Measurements from ENCODE around the gene ADAMTS8.

The ADAMTS8 gene, protein sequence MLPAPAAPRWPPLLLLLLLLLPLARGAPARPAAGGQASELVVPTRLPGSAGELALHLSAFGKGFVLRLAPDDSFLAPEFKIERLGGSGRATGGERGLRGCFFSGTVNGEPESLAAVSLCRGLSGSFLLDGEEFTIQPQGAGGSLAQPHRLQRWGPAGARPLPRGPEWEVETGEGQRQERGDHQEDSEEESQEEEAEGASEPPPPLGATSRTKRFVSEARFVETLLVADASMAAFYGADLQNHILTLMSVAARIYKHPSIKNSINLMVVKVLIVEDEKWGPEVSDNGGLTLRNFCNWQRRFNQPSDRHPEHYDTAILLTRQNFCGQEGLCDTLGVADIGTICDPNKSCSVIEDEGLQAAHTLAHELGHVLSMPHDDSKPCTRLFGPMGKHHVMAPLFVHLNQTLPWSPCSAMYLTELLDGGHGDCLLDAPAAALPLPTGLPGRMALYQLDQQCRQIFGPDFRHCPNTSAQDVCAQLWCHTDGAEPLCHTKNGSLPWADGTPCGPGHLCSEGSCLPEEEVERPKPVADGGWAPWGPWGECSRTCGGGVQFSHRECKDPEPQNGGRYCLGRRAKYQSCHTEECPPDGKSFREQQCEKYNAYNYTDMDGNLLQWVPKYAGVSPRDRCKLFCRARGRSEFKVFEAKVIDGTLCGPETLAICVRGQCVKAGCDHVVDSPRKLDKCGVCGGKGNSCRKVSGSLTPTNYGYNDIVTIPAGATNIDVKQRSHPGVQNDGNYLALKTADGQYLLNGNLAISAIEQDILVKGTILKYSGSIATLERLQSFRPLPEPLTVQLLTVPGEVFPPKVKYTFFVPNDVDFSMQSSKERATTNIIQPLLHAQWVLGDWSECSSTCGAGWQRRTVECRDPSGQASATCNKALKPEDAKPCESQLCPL

DNA sequence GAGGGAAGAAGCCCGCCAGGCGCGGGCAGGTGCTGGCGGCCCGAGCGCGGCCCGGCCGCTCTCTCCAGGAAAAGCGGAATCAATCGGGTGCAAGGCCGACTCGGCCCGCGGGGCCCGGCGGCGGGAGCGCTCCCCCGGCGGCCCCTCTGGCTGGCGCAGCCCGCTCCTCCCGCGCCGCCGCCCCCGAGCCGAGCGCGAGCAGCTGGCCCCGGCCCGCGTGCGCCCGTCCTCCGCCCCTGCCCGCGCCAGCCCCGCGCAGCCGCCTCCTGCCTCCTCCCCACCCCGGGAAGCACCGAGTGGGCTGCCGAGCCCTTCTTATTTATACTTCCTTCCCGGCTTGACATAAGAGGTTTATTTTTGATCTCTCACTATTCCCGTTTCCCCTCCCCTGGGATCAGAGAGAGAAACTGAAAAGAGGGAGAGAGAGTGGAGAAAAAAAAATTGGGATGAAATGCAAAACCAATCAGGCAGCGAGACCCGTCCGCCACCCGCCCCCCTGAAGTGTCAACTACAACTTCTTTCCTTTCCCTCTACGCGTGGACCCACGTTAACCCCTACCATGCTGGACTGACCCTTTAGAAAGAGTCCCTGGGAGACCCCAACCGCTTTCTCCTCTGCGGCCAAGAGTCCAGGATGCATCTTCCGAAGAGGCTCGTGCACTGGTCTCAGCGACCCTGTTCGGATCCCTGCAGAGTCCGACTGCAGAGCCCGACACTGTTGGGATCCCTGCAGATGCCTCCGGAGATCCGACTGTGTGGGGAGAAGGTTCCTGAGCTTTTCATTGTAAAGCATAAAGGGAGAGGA, at the start of gene ADAMTS8:
Gene ADAMTS8 (minus strand): TSS at position 294 of the 804 bp plus-strand sequence. CDS start 323 bp downstream, outside the sequence.
- DNase-seq (ENCODE audit: low spot score): no peak

DNA sequence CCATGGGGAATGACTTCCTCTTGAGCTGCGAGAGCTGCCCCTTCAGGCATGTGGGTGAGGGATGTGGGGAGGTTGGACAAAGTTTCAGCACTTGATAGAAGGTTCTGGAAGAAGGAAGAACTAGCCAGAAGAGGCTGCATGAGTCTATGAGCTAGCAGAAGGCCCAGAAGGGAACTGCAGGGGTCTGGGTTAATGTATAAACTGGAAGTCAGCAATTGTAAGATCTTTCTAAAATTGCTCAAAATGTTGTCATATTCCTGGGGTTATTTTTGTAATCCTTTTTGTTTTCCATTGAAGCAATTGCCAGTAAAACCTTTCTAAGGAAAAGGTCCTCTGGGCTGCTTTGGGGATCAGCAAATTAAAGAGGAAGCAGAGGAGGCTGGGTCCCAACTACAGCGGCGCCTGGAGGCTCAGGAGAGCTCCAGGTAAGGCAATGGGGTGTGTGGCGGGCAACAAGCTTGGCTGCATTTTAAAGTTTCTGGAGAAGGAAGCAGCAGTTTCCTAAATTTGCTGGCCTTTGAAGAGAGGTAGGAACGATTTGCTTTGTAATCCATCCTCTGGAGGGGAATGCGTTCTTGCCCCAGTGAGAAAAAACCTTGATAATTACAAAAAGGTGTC, 49.3 kb upstream of the ADAMTS8 start:
- DNase-seq (ENCODE audit: low spot score): no peak

DNA sequence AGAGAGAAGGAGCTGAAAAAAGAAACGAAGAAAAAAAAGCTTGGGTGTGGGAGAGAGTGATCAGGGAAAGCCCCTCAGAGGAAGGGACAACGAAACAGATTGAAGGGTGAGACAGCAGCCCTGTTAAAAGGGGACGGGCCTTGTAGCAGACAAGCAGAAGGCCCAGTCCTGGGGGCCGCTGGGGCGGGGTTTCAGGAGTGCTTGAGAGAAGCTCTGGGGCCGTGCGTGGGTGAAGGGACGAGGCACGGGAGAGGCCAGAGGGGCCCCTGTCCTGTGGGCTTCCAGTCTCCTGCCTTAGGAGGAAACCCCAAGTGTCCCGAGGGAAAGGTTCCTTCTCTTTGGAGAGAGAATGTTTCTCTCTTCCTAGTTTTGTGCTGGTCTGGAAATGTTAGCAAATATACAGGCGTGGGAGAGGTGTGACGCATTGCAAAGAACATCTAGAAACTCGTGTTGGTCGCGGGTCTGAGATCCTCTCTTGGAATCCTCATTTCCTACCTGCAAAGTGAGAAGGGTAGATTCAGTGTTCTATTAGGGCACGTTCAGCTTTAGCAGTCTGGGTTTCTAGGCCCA, 48.6 kb upstream of the ADAMTS8 start:
- no peak for DNase-seq (ENCODE audit: low spot score)

DNA sequence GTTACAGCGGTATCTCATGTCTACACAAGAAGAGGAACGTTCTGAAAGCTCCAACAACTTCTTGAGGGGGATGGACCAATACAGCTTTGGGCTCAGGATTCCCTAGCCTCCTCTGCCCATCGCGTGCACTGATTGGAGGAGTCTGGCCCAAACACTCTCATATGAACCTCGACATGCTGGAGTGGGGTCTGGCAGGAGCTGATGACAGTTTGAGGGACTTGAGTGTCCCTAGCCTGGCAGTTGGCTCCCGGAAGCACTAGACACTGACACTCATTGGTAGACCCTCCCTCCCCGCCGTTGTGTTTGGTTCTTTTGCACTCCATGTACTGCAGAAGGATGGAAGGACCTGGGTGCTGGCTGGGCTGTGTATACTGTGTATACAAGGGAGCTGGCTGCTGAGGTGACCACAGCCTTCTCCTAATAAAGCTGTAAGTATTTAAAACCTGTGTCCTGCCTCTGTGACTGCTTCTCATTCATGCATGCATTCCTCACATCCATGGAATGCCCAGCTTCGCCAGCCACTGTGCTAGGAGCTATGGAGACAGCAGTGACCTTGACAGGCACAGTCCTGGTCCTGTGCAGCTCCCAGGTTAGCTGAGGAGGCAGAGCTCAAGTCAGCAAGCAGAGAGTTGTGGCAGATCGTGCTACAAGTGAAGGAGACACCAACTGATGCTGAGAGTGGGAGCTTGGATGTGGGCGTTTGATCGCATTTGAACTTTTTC, 48.0 kb upstream of the ADAMTS8 start:
- DNase-seq (ENCODE audit: low spot score): peak; percentile 23

DNA sequence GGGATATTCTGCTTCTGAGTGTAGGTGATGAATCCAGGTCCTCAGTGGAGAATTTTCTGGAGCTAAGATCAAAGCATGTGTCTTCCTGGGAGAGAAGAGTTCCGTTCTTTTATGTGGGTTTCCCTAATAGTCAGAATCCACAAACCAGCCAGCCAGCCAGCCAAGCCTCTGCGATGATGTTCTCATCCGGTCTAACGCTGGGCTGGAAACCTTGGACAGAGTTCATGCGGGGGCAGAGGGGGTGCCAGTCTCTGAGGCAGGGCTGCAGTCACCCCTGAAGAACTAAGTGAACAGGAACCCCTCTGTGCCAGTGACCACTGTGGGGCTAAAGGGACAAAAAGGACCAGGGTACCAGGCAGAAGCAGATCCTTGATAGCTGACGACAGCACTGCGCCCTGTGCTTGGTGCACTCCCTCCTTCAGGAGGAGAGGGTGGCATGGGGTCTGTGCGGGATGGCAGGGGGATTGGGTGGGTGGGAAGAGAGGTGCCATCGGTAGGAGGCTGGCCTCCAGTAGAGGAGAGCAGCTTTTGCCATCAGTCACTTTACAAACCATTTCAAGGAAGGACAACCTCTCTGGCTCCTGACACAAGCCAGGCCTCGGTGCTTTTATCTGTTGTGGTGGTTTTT, 47.1 kb upstream of the ADAMTS8 start:
- peak; percentile 33 for DNase-seq (ENCODE audit: low spot score)

DNA sequence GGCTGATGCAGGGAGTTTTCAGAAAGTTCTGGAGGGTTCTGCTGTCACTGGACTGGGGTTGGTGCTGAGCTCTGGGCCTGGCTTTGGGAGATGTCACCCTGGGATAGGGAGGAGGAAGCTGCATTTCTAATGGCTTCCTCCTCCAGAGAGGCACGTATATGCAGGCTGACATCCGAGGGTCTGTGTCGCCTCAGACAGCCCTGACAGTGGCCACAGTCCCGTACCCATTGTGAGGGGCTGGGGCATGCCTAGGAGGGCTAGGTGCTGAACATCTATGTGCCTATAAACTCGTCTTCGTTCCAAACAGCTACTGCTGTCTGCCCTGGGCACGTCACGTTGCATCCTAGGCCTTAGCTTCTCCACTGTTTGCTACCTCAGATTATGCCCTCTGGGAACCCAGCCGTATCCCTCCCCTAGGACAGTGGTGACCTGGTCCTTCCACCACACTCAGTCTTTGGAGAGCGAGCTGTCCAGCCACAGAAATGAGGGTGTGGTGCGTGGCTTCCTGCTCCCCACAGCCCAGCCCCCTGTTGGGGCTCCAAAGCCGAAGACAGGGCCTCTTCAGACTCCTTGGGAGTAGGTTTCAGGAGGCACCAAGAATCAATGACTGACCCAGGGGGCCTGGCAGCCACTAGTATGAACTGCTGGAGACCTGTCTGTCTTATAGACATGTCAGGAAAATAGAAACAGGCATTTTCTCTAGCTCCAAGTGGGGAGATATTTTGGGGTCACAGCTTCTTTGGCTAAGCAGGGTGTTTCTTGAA, 46.4 kb upstream of the ADAMTS8 start:
- peak; percentile 57 for DNase-seq (ENCODE audit: low spot score)

DNA sequence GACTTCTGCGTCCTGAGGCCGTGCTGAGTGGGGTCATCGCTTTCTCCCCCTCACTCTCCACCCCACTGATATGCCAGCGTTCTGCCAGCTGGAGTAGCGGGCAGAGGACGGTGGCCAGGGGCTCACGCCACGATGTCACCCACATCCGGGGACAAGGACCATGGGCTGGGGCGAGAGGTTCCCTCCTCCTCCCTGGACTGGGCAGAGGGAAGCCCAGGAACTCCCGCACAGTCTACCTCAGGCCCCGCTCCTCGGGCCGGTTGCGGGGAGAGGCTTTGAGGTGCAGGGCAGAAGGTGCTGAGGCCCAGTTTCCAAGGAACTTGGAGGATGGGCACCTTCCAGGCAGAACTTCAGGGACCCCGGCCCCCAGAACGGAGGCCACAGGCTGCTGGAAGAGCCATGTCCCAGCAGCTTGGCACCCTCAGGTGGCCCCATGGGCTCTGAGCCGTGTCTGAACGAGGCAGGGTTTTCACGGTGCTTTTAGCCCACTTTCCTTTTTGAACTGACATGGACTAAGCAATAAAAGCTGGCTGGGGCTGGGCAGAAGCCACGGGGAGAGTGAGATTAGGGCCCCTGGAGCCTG, 45.5 kb upstream of the ADAMTS8 start:
- peak; percentile 51 for DNase-seq (ENCODE audit: low spot score)

DNA sequence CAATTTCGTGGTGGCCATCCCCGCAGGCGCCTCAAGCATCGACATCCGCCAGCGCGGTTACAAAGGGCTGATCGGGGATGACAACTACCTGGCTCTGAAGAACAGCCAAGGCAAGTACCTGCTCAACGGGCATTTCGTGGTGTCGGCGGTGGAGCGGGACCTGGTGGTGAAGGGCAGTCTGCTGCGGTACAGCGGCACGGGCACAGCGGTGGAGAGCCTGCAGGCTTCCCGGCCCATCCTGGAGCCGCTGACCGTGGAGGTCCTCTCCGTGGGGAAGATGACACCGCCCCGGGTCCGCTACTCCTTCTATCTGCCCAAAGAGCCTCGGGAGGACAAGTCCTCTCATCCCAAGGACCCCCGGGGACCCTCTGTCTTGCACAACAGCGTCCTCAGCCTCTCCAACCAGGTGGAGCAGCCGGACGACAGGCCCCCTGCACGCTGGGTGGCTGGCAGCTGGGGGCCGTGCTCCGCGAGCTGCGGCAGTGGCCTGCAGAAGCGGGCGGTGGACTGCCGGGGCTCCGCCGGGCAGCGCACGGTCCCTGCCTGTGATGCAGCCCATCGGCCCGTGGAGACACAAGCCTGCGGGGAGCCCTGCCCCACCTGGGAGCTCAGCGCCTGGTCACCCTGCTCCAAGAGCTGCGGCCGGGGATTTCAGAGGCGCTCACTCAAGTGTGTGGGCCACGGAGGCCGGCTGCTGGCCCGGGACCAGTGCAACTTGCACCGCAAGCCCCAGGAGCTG, 44.8 kb upstream of the ADAMTS8 start:
- peak; percentile 57 for DNase-seq (ENCODE audit: low spot score)

DNA sequence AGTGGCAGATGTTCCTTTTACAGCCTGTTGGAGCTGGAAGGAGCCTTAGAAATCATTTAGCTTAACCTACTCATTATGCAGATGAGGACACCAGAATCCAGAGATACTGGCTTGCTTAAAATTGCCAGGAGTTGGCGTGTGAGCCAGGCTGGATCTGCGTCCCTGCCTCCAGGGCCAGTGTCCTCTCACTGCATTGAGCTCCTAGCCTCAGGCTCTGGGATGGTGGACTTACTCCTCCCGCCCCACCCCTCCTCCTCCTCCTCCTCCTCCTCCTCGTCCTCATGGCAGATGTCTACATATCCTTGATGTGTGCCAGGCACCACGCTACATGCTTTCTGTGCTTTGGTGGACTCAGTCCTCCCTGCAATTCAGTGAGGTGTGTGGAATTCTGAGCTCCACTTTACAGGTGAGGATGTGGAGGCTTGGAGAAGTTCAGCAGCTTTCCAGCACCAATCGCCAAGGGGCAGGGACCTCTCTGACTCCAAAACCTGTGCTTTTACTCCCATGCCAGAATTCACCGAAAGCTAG, 44.1 kb upstream of the ADAMTS8 start:
- DNase-seq (ENCODE audit: low spot score): peak; percentile 55

DNA sequence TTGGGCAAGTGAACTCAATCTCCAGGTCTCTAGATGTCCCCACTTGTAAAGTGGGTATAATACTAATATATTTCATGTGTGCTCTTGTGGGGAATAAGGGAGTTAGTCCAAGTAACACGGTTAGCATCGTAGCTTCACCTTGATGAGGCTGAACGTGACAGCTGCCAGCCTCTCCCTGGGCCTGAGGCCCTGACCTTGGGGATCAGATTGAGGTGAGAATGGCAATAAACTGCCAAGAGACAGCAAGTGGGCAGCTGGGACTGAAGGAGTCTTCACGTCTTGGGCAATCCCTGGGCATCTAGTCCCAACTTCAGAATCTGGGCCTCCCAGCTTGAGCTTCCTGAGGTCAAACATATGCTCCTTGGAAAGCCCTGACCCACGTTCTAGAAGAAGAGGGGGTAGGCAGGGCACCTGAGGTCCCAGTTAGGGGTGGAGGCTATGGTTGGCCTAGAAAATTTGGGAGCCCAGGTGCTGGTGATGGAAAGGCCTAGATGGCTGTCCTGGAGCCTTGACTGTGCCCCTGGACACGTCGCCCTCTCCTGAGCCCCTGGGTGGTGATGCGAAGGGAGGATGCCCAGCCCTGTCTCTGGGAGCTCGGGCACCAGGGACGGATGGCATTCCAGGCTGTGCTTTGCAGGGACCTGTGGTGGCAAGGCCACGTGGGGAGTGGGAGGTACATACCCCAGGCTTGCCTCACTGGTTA, 43.5 kb upstream of the ADAMTS8 start:
- peak; percentile 41 for DNase-seq (ENCODE audit: low spot score)

DNA sequence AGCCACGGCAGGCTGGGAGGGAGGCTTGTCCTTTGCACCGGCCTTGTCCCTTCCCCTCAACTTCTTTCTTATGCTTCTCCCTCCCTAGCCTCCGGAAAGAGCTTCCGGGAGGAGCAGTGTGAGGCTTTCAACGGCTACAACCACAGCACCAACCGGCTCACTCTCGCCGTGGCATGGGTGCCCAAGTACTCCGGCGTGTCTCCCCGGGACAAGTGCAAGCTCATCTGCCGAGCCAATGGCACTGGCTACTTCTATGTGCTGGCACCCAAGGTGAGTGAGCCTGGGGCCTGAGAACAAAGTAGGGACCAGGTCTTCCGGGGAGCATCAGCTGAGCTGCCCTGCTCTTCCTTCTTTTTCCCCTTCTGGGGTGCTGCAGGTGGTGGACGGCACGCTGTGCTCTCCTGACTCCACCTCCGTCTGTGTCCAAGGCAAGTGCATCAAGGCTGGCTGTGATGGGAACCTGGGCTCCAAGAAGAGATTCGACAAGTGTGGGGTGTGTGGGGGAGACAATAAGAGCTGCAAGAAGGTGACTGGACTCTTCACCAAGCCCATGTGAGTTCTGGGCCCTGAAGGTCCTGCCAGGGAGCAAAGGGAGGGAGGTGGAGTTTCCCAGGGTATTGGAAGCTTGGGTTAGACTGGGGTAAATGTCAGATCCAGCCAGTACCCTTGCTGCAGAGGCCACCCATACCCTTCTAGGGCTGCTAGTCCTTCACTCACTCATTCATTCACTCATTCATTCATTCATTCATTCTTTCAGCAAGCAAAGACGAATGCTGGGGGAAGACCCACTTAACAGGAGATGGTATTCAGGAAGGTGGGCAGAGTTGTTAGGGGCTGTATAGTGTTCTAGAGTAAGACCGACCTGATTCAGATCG, 42.7 kb upstream of the ADAMTS8 start:
- DNase-seq (ENCODE audit: low spot score): peak; percentile 58

DNA sequence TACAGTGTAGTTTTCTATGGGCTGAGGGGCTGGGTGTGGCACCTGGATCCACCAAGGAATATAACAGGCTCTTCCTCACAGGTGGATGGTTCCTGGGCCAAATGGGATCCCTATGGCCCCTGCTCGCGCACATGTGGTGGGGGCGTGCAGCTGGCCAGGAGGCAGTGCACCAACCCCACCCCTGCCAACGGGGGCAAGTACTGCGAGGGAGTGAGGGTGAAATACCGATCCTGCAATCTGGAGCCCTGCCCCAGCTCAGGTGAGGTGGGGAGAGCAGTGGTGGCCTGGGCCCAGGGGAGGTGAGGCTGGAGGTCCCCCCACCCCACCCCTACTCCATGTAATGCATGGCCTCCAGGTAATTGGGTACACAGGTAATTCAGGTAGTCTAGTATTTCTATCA, 40.8 kb upstream of the ADAMTS8 start:
- DNase-seq (ENCODE audit: low spot score): peak; percentile 44

DNA sequence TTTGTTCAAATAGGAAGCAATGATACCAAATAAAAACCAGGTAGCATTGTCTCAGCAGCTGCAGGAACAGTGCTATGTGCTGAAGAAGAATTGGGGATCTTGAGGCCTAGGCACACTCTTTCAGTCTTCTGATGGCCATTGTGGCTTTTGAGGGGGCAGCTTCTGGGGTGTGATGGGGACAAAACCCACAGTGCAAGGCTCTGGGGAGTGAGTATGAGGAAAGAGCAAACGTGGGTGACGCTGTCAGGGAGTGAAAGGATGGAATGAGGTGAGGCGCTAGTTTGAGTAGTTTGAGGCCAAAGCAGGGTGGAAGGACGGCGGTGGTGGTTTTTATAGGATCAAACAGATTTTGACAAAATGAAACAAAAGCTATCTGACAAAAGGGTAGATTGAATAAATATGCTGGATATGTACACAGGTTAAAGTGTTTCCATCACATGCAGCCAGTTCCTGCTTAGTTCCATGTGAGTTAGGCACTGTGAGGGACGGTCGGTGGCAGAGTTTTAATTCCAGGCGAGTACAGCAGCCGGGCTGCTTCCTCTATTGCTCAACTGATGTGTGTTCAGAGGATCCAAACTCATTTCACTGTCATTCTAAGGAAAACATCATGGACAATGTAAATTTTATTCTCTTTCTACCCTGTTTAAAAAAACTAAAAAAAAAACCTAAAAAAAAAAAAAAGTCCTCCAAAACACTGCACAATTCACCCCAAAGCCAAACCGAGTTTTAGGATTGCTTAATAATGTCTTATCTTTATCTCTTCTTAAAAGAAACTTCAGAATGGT, 38.9 kb upstream of the ADAMTS8 start:
- no peak for DNase-seq (ENCODE audit: low spot score)

DNA sequence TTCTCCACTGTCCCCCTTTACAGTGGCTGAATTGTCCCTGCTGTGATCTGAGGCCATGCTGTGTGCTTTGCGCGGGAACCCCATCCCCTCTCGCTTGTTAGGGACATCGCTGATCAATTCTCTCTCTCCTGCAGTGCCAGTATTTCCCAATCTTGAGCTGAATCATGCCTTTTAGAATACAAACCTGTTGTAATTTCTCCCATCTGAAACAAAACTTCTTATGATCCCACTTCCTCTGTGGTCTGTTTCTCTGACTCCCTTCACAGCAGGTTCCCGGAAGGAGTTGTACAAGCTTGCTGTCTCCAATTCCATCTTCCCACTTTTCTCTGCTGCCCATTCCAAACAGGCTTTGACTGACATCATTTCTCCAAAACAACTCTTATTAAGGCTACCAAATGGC, 36.9 kb upstream of the ADAMTS8 start:
- no peak for DNase-seq (ENCODE audit: low spot score)

DNA sequence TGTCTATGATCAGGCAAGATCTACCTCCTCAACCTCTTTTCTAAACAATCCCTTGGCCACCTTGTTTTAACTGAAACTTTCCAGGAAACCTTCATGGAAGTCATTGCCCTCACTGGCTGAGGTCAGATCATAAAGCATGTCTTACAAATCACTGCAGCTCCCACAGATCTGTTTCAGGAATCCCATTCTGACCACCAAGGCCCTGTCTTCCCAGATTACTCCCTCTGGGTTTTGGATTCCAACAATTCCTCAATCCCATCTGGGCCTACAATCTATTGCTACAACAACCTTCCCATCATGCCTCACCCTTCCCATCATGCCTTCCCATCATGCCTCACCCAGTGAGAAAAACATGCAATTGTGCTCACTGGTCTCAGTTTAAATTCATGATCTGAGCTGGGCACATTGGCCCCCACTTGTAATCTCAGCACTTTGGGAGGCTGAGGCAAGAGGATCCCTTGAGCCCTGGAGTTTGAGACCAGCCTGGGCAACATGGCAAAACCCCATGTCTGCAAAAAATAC, 35.9 kb upstream of the ADAMTS8 start:
- no peak for DNase-seq (ENCODE audit: low spot score)

Data from left forelimb (tissue), 1 donor.